Ishikawa (cell line): ENCODE measurements around the gene TUB.

Experiments used
- CEBPB ChIP-seq: IDR thresholded peaks from 2 replicates; pipeline ENCODE4 v1.6.1; 2012
- CREB1 ChIP-seq: IDR thresholded peaks from 2 replicates; pipeline ENCODE4 v1.6.1; 2012; ENCODE audit warnings: low read depth
- EGR1 ChIP-seq: IDR thresholded peaks from 2 replicates; pipeline ENCODE4 v1.6.1; 2012
- EP300 ChIP-seq: IDR thresholded peaks from 2 replicates; pipeline ENCODE4 v1.6.1; 2012; ENCODE audit warnings: borderline replicate concordance
- MAX ChIP-seq: IDR thresholded peaks from 2 replicates; pipeline ENCODE4 v1.6.1; 2012
- NFIC ChIP-seq: IDR thresholded peaks from 2 replicates; pipeline ENCODE4 v1.6.1; 2012
- RAD21 ChIP-seq: IDR thresholded peaks from 2 replicates; pipeline ENCODE4 v1.6.1; 2012; ENCODE audit warnings: low read depth
- TAF1 ChIP-seq: IDR thresholded peaks from 2 replicates; pipeline ENCODE4 v1.6.1; 2012; ENCODE audit warnings: low read depth, mild to moderate bottlenecking
- TCF12 ChIP-seq: IDR thresholded peaks from 2 replicates; pipeline ENCODE4 v1.6.1; 2012; ENCODE audit warnings: low read depth
- YY1 ChIP-seq: IDR thresholded peaks from 2 replicates; pipeline ENCODE4 v1.6.1; 2012; ENCODE audit warnings: low read depth
- ZBTB7A ChIP-seq: IDR thresholded peaks from 2 replicates; pipeline ENCODE4 v1.6.1; 2012; ENCODE audit warnings: low read depth
- TF ChIP-seq, protein P1 (sequence below): IDR thresholded peaks from 2 replicates; pipeline ENCODE4 v1.6.1; 2012; ENCODE audit warnings: low read depth, mild to moderate bottlenecking

- TF ChIP-seq TAF1, result no peak
- no peak for TF ChIP-seq RAD21
- TF ChIP-seq, protein P1, sequence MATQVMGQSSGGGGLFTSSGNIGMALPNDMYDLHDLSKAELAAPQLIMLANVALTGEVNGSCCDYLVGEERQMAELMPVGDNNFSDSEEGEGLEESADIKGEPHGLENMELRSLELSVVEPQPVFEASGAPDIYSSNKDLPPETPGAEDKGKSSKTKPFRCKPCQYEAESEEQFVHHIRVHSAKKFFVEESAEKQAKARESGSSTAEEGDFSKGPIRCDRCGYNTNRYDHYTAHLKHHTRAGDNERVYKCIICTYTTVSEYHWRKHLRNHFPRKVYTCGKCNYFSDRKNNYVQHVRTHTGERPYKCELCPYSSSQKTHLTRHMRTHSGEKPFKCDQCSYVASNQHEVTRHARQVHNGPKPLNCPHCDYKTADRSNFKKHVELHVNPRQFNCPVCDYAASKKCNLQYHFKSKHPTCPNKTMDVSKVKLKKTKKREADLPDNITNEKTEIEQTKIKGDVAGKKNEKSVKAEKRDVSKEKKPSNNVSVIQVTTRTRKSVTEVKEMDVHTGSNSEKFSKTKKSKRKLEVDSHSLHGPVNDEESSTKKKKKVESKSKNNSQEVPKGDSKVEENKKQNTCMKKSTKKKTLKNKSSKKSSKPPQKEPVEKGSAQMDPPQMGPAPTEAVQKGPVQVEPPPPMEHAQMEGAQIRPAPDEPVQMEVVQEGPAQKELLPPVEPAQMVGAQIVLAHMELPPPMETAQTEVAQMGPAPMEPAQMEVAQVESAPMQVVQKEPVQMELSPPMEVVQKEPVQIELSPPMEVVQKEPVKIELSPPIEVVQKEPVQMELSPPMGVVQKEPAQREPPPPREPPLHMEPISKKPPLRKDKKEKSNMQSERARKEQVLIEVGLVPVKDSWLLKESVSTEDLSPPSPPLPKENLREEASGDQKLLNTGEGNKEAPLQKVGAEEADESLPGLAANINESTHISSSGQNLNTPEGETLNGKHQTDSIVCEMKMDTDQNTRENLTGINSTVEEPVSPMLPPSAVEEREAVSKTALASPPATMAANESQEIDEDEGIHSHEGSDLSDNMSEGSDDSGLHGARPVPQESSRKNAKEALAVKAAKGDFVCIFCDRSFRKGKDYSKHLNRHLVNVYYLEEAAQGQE, result no peak
- TF ChIP-seq EP300, result no peak
- TF ChIP-seq TCF12, result no peak
- TF ChIP-seq CEBPB, result no peak
- TF ChIP-seq YY1, result no peak
- TF ChIP-seq ZBTB7A, result no peak
- no peak for TF ChIP-seq CREB1
- TF ChIP-seq EGR1, result no peak
- no peak for TF ChIP-seq MAX
- no peak for TF ChIP-seq NFIC
Measured at GRCh38 chr11:8066911-8067455, 14.0 kb upstream of the TUB start.
